Activated T-helper 2 cell treated with anti-CD3 and anti-CD28 coated beads, Interferon-gamma antibody, Interleukin-2, Interleukin-4, amounts not matched to agents 10 μg/mL and 5 μg/mL and 100 μg/mL, durations not matched to agents 14 hours and 24 hours and 36 hours (primary cell): ENCODE measurements around the gene IGLL5. TPM values are rescaled to one million over a fixed set of nuclear protein-coding genes. Genes with fewer than 3 reads are reported as not detected.
"Not testable (repeated sequence)": the region's sequence is repeated elsewhere in the genome, so short reads cannot be mapped to it uniquely, and the experiment has no call there.

ENCODE experiments used
- DNase-seq: peaks from one replicate; pipeline ENCODE4 v3.0.0; 2021; ENCODE audit warnings: low spot score
- H3K27ac Mint-ChIP-seq: one replicate; pipeline ENCODE4 v1.8.0; 2021; ENCODE audit warnings: mixed read lengths
- H3K27me3 Mint-ChIP-seq: one replicate; pipeline ENCODE4 v1.8.0; 2021; ENCODE audit warnings: low read depth, mixed read lengths
- H3K36me3 Mint-ChIP-seq: one replicate; pipeline ENCODE4 v1.8.0; 2021; ENCODE audit warnings: low read depth, mixed read lengths
- H3K4me1 Mint-ChIP-seq: one replicate; pipeline ENCODE4 v1.8.0; 2021; ENCODE audit warnings: low read depth, mixed read lengths
- H3K4me3 Mint-ChIP-seq: one replicate; pipeline ENCODE4 v1.8.0; 2021; ENCODE audit warnings: low read depth, mild to moderate bottlenecking, moderate library complexity, mixed read lengths
- H3K9me3 Mint-ChIP-seq: one replicate; pipeline ENCODE4 v1.8.0; 2021; ENCODE audit warnings: mixed read lengths
- intact Hi-C: fragments of 100-400 bp; cut with micrococcal nuclease; formaldehyde crosslinking; loops from one replicate; pipeline ENCODE4 v1.15.1; 2023
- total RNA-seq: library from RNA; stranded (reverse); gene quantifications from 2 replicates; pipeline ENCODE4 v1.2.3, GENCODE V29; 2022

The IGLL5 gene
- total RNA-seq, 1 donor from 2014 or later, result not detected

DNA sequence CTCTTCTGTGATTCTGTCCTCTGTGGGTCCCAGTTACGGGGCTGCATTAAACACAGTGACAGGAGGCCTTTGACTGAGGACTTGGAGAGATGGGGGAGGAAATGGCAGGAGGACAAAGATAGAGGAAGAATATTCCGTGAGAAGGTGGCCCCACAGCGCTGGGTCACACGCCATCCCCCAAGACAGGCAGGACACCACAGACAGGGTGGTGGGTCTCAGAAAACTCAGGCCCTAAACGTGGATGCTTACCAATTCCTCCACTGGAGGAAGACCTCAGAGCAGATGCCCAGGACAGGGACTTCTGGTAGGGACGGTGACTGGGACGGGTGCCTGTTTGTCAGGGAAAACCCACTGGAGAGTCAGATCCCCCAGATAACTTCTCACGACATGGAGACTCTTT is 34.0 kb downstream of the IGLL5 start:
- Mint-ChIP-seq H3K27me3 (no peaks in the 10 kb centered on the region), H3K4me3 (no peak overlapping the region), H3K27ac (no peak overlapping the region), H3K4me1 (no peaks in the 10 kb centered on the region), H3K36me3 (no peaks in the 10 kb centered on the region), H3K9me3 (no peaks in the 10 kb centered on the region)
- intact Hi-C loops, result no loop called here
- DNase-seq, result no peak

DNA sequence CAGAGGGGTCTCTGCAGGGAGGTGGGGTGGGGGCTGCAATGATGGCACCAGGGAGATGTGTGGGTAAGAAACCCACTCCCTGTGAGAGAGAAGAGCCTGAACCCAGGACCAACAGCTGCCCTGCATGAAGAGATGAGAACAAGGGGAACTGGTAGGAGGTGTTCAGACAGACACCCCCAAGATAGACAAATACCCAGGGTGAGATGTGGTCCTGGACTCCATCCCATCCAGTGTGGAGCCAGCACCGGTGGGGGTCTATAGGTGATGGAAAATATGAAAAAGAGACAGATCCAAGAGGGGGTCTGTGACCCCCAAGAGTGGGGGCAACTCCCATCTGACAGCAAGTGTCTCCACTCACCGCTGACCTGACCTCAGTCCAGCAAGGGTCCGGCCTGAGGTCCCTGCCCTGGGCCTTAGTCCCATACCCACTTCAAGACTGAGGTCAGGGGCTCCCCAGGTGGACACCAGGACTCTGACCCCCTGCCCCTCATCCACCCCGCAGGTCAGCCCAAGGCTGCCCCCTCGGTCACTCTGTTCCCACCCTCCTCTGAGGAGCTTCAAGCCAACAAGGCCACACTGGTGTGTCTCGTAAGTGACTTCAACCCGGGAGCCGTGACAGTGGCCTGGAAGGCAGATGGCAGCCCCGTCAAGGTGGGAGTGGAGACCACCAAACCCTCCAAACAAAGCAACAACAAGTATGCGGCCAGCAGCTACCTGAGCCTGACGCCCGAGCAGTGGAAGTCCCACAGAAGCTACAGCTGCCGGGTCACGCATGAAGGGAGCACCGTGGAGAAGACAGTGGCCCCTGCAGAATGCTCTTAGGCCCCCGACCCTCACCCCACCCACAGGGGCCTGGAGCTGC is 34.7 kb downstream of the IGLL5 start:
- H3K27me3 Mint-ChIP-seq, H3K4me3 Mint-ChIP-seq, H3K4me1 Mint-ChIP-seq, intact Hi-C loops, H3K9me3 Mint-ChIP-seq, H3K27ac Mint-ChIP-seq, DNase-seq, H3K36me3 Mint-ChIP-seq: not testable (repeated sequence)

DNA sequence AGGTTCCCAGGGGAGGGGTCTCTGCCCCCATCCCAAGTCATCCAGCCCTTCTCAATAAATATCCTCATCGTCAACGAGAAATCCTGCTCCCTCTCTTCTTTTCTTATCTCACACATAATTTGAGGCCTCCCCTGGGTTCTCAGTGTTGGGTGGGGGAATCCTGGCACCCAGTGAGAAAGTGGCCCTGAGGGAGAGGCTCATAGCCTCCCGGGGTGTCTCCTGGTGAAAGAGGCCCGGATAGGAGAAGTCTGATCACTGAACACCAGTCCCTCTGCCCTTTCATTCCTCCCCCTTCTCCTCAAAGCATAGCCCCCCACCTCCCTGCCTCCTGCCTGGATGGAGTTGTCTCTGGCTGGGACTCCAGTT is 35.3 kb downstream of the IGLL5 start:
- no peaks in the 10 kb centered on the region for H3K36me3 Mint-ChIP-seq
- H3K4me3 Mint-ChIP-seq, result no peak overlapping the region
- H3K27ac Mint-ChIP-seq, result no peak overlapping the region
- DNase-seq, result no peak
- intact Hi-C loops, result no loop called here
- peaks cover 5% of the 10 kb centered on the region for H3K4me1 Mint-ChIP-seq
- no peaks in the 10 kb centered on the region for H3K9me3 Mint-ChIP-seq
- H3K27me3 Mint-ChIP-seq, result no peaks in the 10 kb centered on the region

DNA sequence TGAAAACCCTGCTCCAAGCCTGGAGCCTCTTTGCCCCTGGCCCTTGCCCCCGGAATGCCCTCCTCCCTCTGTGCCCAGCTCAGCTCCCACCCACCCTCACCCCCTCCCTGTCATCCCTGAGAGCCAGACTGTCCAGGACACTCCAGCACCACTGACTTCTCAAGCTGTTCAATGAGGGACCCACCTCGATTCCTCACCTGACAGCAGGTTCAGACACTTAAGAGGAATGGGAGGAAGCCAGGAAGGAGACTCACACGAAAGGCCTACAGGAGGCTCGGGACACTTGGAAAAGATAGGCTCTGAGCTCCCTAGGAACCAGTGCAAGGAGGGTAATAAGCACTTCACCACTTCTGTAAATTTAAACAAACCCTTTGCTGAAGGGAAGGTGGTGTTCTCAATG is 35.8 kb downstream of the IGLL5 start:
- intact Hi-C loops, result no loop called here

DNA sequence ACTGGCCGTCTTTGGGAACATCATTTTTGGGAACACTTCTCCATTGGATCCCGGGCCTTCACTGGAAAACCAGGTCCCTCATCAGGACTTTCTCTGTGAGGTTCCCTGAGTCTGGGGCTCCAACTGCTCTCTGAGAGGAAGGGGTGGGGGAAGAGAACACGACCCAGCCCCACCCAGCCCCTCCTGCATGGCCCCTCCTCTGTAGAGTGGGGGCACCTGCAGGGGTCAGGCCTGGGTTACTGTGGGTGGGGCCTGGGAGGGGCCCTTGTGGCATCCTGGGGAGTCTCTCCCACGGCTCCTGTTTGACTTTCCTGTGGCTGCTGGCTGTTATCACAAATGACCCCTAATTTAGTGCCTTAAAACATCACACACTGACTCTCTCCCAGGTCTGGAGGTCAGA is 36.3 kb downstream of the IGLL5 start:
- no peak overlapping the region for H3K4me3 Mint-ChIP-seq
- H3K36me3 Mint-ChIP-seq, result no peaks in the 10 kb centered on the region
- intact Hi-C loops, result no loop called here
- no peak overlapping the region for H3K27ac Mint-ChIP-seq
- DNase-seq, result no peak
- no peaks in the 10 kb centered on the region for H3K9me3 Mint-ChIP-seq
- no peaks in the 10 kb centered on the region for H3K27me3 Mint-ChIP-seq
- peaks cover 14% of the 10 kb centered on the region for H3K4me1 Mint-ChIP-seq

More for the DNA sequence above, 35.8 kb downstream of the IGLL5 start:
- no peak for DNase-seq
- Mint-ChIP-seq H3K4me3 (no peak overlapping the region), H3K9me3 (no peaks in the 10 kb centered on the region), H3K27ac (no peak overlapping the region), H3K36me3 (no peaks in the 10 kb centered on the region), H3K27me3 (no peaks in the 10 kb centered on the region), H3K4me1 (peaks cover 9% of the 10 kb centered on the region)

DNA sequence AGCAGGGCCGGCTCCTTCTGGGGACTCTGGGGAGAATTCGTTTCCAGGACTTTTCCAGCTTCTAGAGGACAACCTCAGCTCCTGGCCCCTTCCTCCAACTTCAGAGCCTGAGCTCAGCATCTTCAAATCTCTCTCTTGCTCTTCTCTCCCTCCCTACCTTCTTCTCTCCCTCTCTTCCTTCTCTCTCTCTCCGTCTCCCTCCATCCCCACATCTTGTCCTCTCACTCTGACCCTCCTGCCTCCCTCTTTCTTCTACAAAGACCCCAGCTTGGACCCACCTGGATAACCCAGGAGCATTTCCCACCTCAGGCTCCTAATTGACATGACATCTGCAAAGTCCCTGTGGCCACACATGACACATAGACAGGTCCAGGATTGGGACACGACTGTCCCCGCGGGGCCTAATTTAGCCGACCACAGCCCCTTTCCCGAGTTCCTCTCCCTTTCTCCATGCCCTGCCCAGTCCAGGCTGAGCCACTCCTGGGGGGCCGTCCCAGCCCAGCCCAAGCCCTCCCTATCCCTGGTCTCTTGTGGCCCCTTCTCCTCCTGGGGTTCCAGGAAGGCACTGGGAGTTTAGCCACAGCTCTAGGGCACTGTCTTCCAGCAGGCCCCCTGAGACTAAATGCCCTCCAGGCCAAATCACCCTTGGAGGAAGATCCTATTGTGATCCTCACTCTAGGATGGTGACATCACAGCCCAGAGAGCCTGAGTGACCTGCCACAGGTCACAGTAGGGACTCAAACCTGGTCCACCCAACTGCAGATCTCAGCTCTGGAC is 36.9 kb downstream of the IGLL5 start:
- intact Hi-C loops, result no loop called here
- H3K36me3 Mint-ChIP-seq, result no peaks in the 10 kb centered on the region
- no peak for DNase-seq
- no peak overlapping the region for H3K27ac Mint-ChIP-seq
- H3K9me3 Mint-ChIP-seq, result no peaks in the 10 kb centered on the region
- no peak overlapping the region for H3K4me3 Mint-ChIP-seq
- no peaks in the 10 kb centered on the region for H3K27me3 Mint-ChIP-seq
- peaks cover 20% of the 10 kb centered on the region for H3K4me1 Mint-ChIP-seq

DNA sequence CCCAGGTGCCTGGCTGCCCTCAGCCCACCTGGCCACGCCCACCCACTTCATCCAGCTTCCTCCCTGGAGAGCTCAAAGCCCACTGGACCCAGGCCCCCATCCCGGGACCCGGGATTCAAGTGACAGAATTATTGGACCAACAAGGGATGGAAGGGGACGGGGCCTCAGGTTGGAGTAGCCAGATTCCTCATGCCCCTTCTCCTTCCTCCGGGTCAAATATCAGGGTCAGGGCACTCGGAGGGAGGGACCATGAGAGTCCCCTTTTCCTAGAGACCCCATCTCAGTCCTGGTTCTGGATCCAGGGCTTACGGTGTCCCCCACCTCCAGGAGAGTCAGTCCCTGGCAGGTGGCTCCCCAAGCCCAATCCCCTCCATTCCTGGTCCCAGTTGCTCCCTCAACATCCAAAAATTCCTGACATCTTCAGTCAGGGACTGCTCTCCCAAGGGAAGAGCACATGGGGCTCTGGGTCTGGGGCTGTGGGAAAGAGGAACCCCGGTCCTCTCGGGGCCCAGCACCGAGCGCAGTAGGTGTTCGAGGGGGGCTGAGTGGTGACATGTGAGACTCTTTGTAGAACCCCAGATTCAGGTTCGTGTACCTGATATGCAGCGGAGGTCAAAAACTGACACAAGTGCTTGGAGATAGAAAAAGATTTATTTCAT is 37.7 kb downstream of the IGLL5 start:
- H3K27ac Mint-ChIP-seq, result no peak overlapping the region
- no peaks in the 10 kb centered on the region for H3K27me3 Mint-ChIP-seq
- no peak for DNase-seq
- H3K4me1 Mint-ChIP-seq, result peaks cover 23% of the 10 kb centered on the region
- intact Hi-C loops, result no loop called here
- H3K36me3 Mint-ChIP-seq, result no peaks in the 10 kb centered on the region
- H3K9me3 Mint-ChIP-seq, result no peaks in the 10 kb centered on the region
- no peak overlapping the region for H3K4me3 Mint-ChIP-seq

DNA sequence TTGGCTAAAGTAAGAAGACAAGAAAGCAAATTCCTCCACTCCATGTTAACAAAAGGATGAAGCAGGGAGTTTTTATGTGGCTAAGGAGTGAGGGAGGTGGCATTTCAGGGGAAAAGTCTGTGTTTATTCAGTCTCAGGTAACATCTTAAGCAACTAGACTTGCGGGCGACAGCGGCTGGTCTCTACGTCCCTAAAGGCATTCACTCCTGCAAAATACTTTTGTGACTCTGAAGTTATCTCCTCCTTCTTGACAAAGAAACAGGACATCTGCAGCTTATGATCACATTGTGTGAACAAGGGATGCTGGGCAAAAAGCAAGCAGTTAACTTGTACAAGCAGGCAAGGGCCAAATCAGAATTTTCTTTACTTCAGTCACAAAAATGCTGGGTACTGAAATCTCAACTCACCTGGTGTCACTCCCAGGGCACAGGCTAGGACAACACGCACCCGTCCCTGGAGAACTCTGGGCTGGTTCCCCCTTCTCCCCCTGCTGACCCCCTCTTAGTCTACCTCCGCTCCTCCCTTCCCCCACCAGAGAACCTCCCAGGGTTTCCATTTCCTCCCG is 38.3 kb downstream of the IGLL5 start:
- Mint-ChIP-seq H3K4me1 (peaks cover 23% of the 10 kb centered on the region), H3K36me3 (no peaks in the 10 kb centered on the region), H3K9me3 (no peaks in the 10 kb centered on the region), H3K27me3 (no peaks in the 10 kb centered on the region), H3K4me3 (no peak overlapping the region), H3K27ac (no peak overlapping the region)
- DNase-seq, result no peak
- intact Hi-C loops, result no loop called here

DNA sequence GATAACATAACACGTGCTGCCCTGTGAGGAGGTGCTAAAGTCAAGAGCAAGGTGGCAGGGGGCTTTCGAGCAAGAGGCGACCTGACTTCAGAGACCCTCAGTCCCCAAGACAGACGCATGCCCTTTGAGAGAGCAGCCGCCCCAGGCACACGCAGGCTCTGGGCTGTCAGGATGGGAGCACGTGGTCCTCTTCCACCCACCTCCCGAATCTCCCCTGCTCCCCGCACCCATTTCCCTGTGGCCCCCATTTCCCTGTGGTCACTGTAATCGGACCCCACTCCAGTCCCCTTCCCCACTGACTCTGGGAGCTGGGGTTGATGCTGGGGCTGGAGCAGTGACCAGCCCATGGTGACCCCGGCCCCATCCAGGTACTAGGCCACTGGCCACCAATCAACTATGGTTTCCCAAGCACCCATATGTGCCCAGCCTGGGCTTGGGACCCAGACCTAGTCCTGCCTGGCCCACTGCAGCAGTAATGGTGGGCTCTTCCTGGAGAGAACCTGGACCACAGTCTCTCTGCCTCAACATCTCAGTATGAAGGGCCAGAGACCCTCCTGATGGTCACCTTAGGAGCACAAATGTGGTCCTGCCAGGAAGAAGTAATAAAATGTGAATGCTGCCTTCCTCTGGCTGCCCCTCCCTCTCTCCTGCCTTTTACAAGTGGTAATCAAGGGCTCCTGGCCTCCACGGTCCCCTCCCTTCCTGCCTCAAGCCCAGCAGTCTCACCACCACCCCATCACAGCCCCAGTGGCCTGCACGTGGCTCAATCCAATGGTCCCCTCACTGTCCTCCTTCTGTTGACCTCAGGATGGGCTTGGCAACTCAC is 39.0 kb downstream of the IGLL5 start:
- Mint-ChIP-seq H3K9me3 (no peaks in the 10 kb centered on the region), H3K4me1 (peaks cover 23% of the 10 kb centered on the region), H3K4me3 (no peak overlapping the region), H3K27ac (no peak overlapping the region), H3K36me3 (no peaks in the 10 kb centered on the region), H3K27me3 (no peaks in the 10 kb centered on the region)
- intact Hi-C loops, result no loop called here
- no peak for DNase-seq

DNA sequence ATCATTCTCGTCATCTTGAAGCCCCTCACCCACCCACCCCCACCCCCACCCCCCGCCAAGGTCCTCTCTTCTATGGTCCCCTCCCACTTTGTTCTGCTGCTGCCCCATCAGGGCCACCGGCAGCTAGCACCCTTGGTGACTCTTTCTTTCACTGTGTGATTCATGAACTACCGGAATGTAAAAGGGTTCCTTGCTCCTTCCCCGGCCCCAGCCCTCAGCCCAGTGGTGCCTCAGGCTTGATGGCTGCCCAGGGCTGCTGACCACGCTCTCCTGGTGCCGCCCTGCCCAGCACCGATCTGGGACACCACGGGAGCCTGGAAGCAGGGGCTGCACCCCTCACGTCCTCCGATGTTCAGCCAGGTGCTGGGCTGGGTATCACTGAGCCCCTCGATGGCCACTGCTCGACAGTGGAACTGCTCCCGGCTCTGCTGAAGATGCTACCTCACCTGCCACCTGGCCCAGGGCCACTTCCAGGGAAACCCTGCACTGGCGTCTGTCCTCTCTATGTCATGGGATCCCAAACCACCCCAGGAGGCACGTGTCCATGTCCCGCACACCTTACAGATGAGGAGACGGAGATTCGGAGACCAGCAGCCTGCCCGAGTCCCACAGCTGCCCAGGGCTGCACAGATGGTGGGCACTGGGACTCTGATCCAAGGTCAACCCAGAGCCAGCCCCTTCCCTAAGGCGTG is 39.7 kb downstream of the IGLL5 start:
- Mint-ChIP-seq H3K9me3 (no peaks in the 10 kb centered on the region), H3K27ac (no peak overlapping the region), H3K4me1 (peaks cover 23% of the 10 kb centered on the region), H3K27me3 (no peaks in the 10 kb centered on the region), H3K4me3 (no peak overlapping the region), H3K36me3 (no peaks in the 10 kb centered on the region)
- intact Hi-C loops, result no loop called here
- DNase-seq, result no peak

DNA sequence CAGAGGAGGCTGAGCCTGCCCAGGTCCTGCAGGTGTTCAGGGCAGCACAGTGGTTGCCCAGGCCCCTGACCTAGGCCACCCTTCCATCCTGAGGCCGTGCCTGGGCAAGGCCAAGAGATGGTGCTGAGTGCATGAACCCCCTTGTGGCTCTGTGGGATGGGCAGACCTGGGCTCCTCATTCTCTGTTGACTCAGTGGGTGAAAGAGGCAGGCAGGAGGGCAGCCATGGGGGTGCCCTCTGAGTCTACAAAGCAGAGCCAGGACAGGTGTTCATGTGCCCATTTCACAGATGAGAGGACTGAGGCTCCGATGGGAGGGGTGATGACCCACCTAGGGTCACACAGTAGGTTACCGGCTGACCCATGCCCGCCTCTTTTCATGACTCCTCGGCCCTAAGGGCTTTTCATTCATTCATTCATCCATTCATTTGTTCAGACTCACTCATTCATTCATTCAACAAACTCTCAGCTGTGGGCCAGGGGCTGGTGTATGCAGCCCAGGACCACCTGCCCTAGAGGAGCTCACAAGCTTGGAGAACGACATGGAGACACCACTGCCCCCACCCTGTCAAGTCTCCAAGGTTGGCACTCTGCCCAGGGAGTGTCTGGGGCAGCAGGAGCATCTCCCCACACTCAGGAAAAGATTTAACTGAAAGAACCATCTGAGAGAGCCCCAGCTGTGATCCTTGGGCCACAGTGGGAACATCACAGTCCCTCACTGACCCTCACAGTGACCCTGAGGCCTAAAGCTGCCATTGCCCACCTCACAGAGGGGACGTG is 40.5 kb downstream of the IGLL5 start:
- no peaks in the 10 kb centered on the region for H3K36me3 Mint-ChIP-seq
- H3K27ac Mint-ChIP-seq, result peak overlapping the region; percentile 50
- no peaks in the 10 kb centered on the region for H3K27me3 Mint-ChIP-seq
- no peak overlapping the region for H3K4me3 Mint-ChIP-seq
- H3K4me1 Mint-ChIP-seq, result peaks cover 23% of the 10 kb centered on the region
- DNase-seq, result no peak
- no peaks in the 10 kb centered on the region for H3K9me3 Mint-ChIP-seq
- intact Hi-C loops, result no loop called here
